Activated T-cell treated with anti-CD3 and anti-CD28 coated beads for 4 hours (primary cell): ENCODE measurements around the gene LACTBL1.

Source experiments
- DNase-seq: peaks from one replicate; pipeline ENCODE4 v3.0.0-alpha.2; 2020

LACTBL1 gene

DNA sequence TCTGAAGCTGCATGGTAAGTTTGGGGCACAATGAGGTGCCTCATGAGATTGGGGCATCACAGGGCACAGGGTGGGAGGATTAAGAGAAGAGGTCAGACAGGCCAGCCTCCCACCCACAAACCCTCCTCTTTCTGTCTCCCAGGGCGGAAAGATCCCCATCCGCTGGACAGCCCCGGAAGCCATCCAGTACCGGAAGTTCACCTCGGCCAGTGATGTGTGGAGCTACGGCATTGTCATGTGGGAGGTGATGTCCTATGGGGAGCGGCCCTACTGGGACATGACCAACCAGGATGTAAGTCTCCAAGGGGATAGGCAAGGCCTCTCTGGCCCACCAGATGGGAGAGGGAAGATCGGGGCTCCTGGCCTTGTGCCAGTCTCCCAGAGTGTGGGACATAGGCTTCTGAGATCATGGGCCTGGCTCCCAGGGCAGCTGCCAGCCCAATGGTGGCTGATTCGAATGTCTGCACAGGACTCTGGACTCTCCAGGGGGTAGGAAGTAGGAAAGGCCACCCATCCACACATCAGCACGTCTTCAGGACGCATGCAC, 63.7 kb downstream of the LACTBL1 start:
- DNase-seq: no peak

DNA sequence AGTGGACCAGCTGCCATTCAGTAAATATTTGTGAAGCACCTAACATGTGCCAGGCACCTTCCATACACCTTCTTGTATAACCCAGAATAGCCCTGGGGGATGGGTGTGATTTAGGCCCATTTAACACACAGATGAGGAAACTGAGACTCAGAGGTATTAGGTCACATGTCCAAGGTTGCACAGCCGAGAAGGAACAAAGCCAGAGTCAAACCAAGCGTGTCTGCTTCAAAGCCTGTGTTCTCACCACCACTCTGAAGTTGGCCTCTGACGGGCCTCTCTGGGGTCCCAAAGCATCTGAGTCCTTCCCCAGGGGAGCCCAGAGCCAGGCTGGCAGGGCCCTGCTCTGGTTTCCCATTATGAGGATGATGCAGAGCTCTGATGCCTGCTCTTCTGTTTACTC, 65.1 kb downstream of the LACTBL1 start:
- DNase-seq: no peak

DNA sequence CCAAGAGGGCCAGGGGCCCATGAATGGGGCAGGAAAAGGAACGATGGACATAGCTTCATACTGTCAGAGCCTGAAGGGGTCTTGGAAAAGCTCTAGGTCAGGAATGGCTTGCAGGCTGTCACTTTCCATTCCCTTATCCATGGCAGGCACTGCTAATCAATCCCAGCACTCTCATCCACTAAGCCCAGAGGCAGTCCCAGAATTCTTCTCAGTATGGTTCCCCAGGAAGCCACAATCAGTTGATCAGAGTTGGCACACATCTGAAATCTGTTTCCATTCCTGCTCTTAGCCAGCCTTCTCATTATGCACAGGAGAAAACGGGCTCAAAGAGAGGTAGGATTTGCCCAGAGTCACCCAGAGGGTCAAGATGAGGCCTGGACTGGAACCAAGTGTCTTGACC, 65.7 kb downstream of the LACTBL1 start:
- no peak for DNase-seq

DNA sequence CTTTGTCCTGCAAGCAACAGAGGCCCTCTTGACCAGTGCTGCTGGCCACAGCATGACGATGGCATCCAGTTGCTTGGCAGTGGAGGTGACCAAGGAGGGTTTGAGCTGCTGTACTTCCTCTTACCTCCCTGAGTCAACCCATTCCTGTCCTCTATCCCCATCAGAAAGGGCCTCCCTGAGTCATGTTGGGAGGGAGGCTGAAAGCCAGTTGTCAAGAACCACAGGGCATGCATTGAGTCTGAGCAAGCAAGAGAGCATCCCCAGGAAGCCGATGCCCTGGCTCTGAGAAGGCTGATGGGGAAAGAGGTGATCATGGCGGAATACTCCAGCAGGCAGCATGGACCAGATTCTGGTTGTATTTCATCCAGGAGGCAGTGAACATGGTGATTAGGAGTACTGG, 69.6 kb downstream of the LACTBL1 start:
- DNase-seq: no peak
